Type B pancreatic cell (in vitro differentiated cells): ENCODE data around the gene RSBN1. TPM values are rescaled to one million over a fixed set of nuclear protein-coding genes. Genes with fewer than 3 reads are reported as not detected.

Experiments
- DNase-seq: peaks from one replicate; pipeline ENCODE4 v3.0.0; 2021; ENCODE audit warnings: mixed read lengths; ENCODE audit not compliant: unreplicated experiment; ENCODE audit errors: extremely low spot score
- H3K27ac Mint-ChIP-seq: 2 replicates; pipeline ENCODE4 v1.8.0; 2021; ENCODE audit warnings: mild to moderate bottlenecking, mixed read lengths
- H3K27me3 Mint-ChIP-seq: 2 replicates; pipeline ENCODE4 v1.8.0; 2021; ENCODE audit warnings: mixed read lengths
- H3K36me3 Mint-ChIP-seq: 2 replicates; pipeline ENCODE4 v1.8.0; 2021; ENCODE audit warnings: mixed read lengths
- H3K4me1 Mint-ChIP-seq: one replicate; pipeline ENCODE4 v1.8.0; 2021; ENCODE audit warnings: mixed read lengths; ENCODE audit not compliant: unreplicated experiment
- H3K4me3 Mint-ChIP-seq: 2 replicates; pipeline ENCODE4 v1.8.0; 2021; ENCODE audit warnings: mild to moderate bottlenecking, mixed read lengths
- H3K9me3 Mint-ChIP-seq: 2 replicates; pipeline ENCODE4 v1.8.0; 2021; ENCODE audit warnings: mixed read lengths
- total RNA-seq: library from RNA; stranded (reverse); gene quantifications from 2 replicates; pipeline ENCODE4 v1.2.1, GENCODE V29; 2021; ENCODE audit warnings: low replicate concordance
- TF ChIP-seq, protein P1 (sequence below): fragments of 200-600 bp; sonication (generic); conservative IDR thresholded peaks from 2 replicates; pipeline ENCODE4 v1.5.0; 2021; ENCODE audit warnings: antibody characterized with exemption, mild to moderate bottlenecking

The RSBN1 gene
- total RNA-seq, 1 donor from 2014 or later, result 21.2 TPM

DNA sequence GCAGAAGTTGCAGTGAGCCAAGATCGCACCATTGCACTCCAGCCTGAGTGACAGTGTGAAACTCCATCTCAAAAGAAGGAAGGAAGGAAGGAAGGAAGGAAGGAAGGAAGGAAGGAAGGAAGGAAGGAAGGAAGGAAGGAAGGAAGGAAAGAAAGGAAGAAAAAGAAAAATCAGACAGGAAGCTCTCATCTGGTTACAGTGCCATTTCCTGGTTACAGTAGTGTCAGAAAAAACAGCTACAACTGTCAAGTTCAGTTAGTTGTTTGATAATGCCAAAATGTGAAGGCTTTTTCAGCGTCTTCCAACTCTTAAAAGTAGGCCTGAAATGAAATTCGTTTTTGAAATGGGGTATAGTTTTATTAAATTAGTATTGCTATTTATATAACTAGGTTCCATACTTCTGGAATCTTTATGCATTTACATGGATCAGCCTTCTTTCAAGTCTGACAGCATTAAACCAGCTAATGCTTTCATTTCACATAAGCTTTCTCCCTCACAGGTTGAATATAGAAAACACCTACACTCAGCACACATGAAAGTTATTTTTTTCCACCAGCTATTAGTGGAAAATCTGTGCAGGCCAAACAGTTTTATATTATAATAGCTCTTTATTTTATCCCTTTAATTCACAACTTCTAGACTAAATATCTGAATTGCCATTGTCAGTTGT lies 38.0 kb upstream of the RSBN1 start:
- H3K4me1 Mint-ChIP-seq, result no peaks in the 10 kb centered on the region
- no peaks in the 10 kb centered on the region for H3K27me3 Mint-ChIP-seq
- H3K27ac Mint-ChIP-seq, result no peak overlapping the region
- no peak overlapping the region for H3K4me3 Mint-ChIP-seq
- H3K36me3 Mint-ChIP-seq, result no peaks in the 10 kb centered on the region
- no peaks in the 10 kb centered on the region for H3K9me3 Mint-ChIP-seq
- no peak for DNase-seq
- TF ChIP-seq, protein P1, sequence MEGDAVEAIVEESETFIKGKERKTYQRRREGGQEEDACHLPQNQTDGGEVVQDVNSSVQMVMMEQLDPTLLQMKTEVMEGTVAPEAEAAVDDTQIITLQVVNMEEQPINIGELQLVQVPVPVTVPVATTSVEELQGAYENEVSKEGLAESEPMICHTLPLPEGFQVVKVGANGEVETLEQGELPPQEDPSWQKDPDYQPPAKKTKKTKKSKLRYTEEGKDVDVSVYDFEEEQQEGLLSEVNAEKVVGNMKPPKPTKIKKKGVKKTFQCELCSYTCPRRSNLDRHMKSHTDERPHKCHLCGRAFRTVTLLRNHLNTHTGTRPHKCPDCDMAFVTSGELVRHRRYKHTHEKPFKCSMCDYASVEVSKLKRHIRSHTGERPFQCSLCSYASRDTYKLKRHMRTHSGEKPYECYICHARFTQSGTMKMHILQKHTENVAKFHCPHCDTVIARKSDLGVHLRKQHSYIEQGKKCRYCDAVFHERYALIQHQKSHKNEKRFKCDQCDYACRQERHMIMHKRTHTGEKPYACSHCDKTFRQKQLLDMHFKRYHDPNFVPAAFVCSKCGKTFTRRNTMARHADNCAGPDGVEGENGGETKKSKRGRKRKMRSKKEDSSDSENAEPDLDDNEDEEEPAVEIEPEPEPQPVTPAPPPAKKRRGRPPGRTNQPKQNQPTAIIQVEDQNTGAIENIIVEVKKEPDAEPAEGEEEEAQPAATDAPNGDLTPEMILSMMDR, result no peak

GRCh38 chr1:113849072-113849471 lies 36.8 kb upstream of the RSBN1 start:
- H3K4me3 Mint-ChIP-seq, result no peak overlapping the region
- H3K36me3 Mint-ChIP-seq, result no peaks in the 10 kb centered on the region
- no peak overlapping the region for H3K27ac Mint-ChIP-seq
- TF ChIP-seq, protein P1, result no peak
- H3K4me1 Mint-ChIP-seq, result no peaks in the 10 kb centered on the region
- DNase-seq, result no peak
- H3K27me3 Mint-ChIP-seq, result no peaks in the 10 kb centered on the region
- H3K9me3 Mint-ChIP-seq, result no peaks in the 10 kb centered on the region

GRCh38 chr1:113846391-113847035 lies 34.2 kb upstream of the RSBN1 start:
- no peaks in the 10 kb centered on the region for H3K36me3 Mint-ChIP-seq
- H3K9me3 Mint-ChIP-seq, result no peaks in the 10 kb centered on the region
- H3K27ac Mint-ChIP-seq, result no peak overlapping the region
- no peaks in the 10 kb centered on the region for H3K27me3 Mint-ChIP-seq
- TF ChIP-seq, protein P1, result no peak
- H3K4me3 Mint-ChIP-seq, result no peak overlapping the region
- no peak for DNase-seq
- H3K4me1 Mint-ChIP-seq, result no peaks in the 10 kb centered on the region

DNA sequence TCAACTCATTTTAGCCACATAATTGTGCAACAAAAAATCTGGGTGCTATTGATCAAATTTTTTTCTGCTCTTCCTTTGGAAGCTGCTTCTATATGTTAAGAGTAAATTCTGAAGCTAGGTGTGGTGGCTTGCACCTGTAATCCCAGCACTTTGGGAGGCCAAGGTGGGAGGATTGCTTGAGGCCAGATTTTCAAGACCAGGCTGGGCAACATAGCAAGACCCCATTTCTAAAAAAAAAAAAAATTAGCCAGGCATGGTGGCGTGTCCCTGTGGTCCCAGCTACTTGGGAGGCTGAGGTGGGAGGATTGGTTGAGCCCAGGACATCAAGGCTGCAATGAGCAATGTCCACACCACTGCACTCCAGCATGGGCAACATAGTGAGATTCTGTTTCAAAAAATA lies 24.3 kb upstream of the RSBN1 start:
- H3K9me3 Mint-ChIP-seq, result no peaks in the 10 kb centered on the region
- TF ChIP-seq, protein P1, result no peak
- peaks cover 12% of the 10 kb centered on the region for H3K27me3 Mint-ChIP-seq
- no peak overlapping the region for H3K4me3 Mint-ChIP-seq
- no peaks in the 10 kb centered on the region for H3K36me3 Mint-ChIP-seq
- H3K27ac Mint-ChIP-seq, result no peak overlapping the region
- H3K4me1 Mint-ChIP-seq, result no peaks in the 10 kb centered on the region
- DNase-seq, result no peak

DNA sequence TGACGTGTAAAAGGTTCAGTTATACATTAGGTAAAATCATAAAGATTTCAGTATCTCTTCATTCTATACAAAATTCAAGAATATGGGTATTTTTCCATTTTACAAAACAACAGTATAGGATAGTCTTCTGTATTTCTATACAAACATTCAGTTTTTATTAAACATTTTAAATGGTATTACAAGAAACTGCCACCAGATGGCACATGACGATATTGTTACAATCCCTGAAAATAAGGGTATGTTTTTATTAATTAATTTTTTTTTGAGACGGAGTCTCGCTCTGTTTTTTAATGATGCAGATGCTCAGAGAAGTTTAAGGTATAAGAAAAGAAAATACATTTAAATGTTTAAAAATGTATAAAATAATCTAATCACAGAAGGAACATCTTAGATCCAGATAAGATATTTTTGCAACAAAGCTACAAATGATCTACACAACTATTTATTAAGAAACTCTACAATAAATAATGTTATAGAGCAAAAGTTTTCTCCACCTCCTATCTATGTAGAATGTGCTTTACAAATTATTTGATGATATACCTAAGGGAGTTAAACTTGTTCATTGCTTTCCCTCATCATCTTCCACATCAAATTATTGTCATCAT lies 23.5 kb upstream of the RSBN1 start:
- no peaks in the 10 kb centered on the region for H3K4me1 Mint-ChIP-seq
- peaks cover 18% of the 10 kb centered on the region for H3K27me3 Mint-ChIP-seq
- TF ChIP-seq, protein P1, result peak; percentile 85
- no peaks in the 10 kb centered on the region for H3K36me3 Mint-ChIP-seq
- H3K4me3 Mint-ChIP-seq, result no peak overlapping the region
- H3K9me3 Mint-ChIP-seq, result no peaks in the 10 kb centered on the region
- no peak for DNase-seq
- no peak overlapping the region for H3K27ac Mint-ChIP-seq
